Measurements from ENCODE around the gene TPPP3. TPM values are rescaled to one million over a fixed set of nuclear protein-coding genes. Genes with fewer than 3 reads are reported as not detected.

TPPP3 gene
- total and polyA plus RNA-seq, 9 of the 15 experiments (the other 6 are each of a cell fraction or from before 2014, with no cell fraction given), result 0.13 to 0.50 (median 0.36) TPM; not detected in 2

DNA sequence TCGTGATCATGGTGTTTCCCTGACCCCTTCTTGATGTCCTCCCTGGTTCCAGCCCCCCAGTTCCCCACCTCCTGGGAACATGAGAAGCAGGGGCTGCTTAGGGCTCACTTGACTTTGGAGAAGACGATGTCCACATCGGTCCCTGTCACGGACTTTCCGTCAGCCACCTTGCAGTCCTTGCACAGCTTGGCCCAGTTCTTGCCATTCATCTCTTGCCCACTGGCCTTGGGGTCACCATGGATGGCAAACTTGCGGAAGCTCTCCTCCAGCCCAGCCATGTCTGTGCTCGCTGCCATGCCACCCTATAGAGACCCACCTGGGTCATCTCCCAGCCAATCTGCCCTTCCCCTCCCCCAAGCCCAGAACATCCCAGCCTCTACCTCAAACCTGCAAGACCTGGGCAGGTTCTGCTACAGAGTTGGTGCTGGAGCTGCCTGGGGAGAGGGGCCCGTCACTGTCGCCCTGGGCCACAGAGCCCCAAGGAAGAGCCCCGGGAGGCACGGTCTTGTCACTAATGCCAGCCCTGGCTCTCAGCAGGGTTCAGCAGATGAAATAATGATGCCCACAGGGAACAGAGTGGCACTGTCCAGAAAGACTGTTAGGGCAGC is 2.4 kb downstream of the TPPP3 start:
- BruUV-seq (replicated peaks), result no TSS peak
- Histone ChIP-seq H3K9ac (ENCODE audit: insufficient read depth in 1 of 2, low read depth in 2 of 2, low read length in 2 of 2) (peak overlapping the region in 1 of 2 experiments; percentile 40; a peak in 1 of 4 replicates), H3K27ac (ENCODE audit: extremely low read depth, low read depth, low read length) (no peak overlapping the region), H3K4me2 (ENCODE audit: insufficient read depth, low read length) (no peak overlapping the region), H3K9me1 (ENCODE audit: control insufficient read depth, insufficient read depth, low read length) (no peaks in the 10 kb centered on the region), H3K4me1 (replicated peaks in 1 of 2; ENCODE audit: control insufficient read depth in 2 of 2, insufficient read depth in 2 of 2, low read length in 2 of 2) (peaks cover 6 to 56% of the 10 kb centered on the region in 2 experiments), H4K20me1 (replicated peaks; ENCODE audit: control insufficient read depth, insufficient read depth, low read length) (no peaks in the 10 kb centered on the region), H2AFZ (ENCODE audit: low read depth, low read length) (no peak overlapping the region), H3K27me3 (ENCODE audit: control insufficient read depth in 2 of 2, insufficient read depth in 2 of 2, low read length in 2 of 2) (peaks cover 19 to 65% of the 10 kb centered on the region in 2 experiments), H3K4me3 (no peak overlapping the region), H3K9me3 (replicated peaks; ENCODE audit: control insufficient read depth, insufficient read depth, low read depth, low read length) (no peaks in the 10 kb centered on the region), H3K36me3 (ENCODE audit: control insufficient read depth, insufficient read depth, low read length) (no peaks in the 10 kb centered on the region), H3K79me2 (ENCODE audit: control insufficient read depth, insufficient read depth, low read length) (no peaks in the 10 kb centered on the region)
- TF ChIP-seq ZNF717 (CRISPR knock-in tag; IDR thresholded peaks at IDR 0.05) (no peak), KDM2B (CRISPR knock-in tag; IDR thresholded peaks at IDR 0.05) (no peak), ZNF384 (IDR thresholded peaks at IDR 0.05; ENCODE audit: low read depth, low read length) (no peak), MTF1 (CRISPR knock-in tag; IDR thresholded peaks at IDR 0.05; ENCODE audit: borderline replicate concordance) (no peak), PTTG1 (tag; IDR thresholded peaks at IDR 0.05; ENCODE audit: low read depth) (no peak), SMAD2 (IDR thresholded peaks at IDR 0.05; ENCODE audit: low read depth, low read length) (no peak), CBX2 (IDR thresholded peaks at IDR 0.05; ENCODE audit: insufficient read depth, low read length, poor library complexity, severe bottlenecking) (no peak), NR4A1 (CRISPR knock-in tag; IDR thresholded peaks at IDR 0.05) (no peak), NR4A1 (tag; IDR thresholded peaks at IDR 0.05) (no peak), POLR2B (IDR thresholded peaks at IDR 0.05; ENCODE audit: low read depth, partially characterized antibody) (no peak), ETV6 (IDR thresholded peaks at IDR 0.05; ENCODE audit: borderline replicate concordance in 1 of 2, low read depth in 2 of 2, low read length in 1 of 2) (no peak), ETV6 (CRISPR knock-in tag; IDR thresholded peaks at IDR 0.05; ENCODE audit: borderline replicate concordance) (no peak), BCOR (IDR thresholded peaks at IDR 0.05) (no peak), SMC3 (conservative IDR thresholded peaks at IDR 0.05; ENCODE audit: insufficient read depth, low read depth, low read length) (no peak)
- TF ChIP-seq, protein P1, sequence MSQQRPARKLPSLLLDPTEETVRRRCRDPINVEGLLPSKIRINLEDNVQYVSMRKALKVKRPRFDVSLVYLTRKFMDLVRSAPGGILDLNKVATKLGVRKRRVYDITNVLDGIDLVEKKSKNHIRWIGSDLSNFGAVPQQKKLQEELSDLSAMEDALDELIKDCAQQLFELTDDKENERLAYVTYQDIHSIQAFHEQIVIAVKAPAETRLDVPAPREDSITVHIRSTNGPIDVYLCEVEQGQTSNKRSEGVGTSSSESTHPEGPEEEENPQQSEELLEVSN (IDR thresholded peaks at IDR 0.05; ENCODE audit: borderline replicate concordance in 1 of 2, extremely low read depth in 1 of 2, insufficient read depth in 1 of 2, insufficient read length in 1 of 2, low read depth in 1 of 2, low read length in 1 of 2, poor library complexity in 1 of 2, severe bottlenecking in 1 of 2), result no peak
- no peak for DNase-seq (ENCODE audit: extremely low read depth in 1 of 4, low spot score in 3 of 4)
- WGBS (ENCODE audit: insufficient coverage, low coverage, missing lambda C conversion rate), result 36% methylated on average over 10 of the region's 11 CpGs
- in situ Hi-C loops (cut with MboI) (no loop called here), intact Hi-C loops (cut with micrococcal nuclease) (loop anchor here (10.0 kb wide), 1 partner anchor 46 kb away; no protein-coding TSS in a partner anchor)
- ChIA-PET POLR2A (interaction anchor here (0.7 to 1.1 kb wide), 2 partner anchors 14 to 40 kb away, joined by 4 read pairs; partner anchors contain the start of gene HSD11B2), CTCF (ENCODE audit: low intra/inter-chr PET ratio) (no interaction called here)
- ATAC-seq, result no peak
- no peak for FAIRE-seq

Measured in K562 (cell line).